Right cardiac atrium (tissue), 5 donors: ENCODE results near the gene EIF3B. TPM values are rescaled to one million over a fixed set of nuclear protein-coding genes. Genes with fewer than 3 reads are reported as not detected.

Experiments
- ATAC-seq, 2 donors: fragments of 200-7000 bp; cut with Tn5 transposase; one replicate each; pipeline versions ENCODE4 v1.8.0 to v1.9.1; 2020; ENCODE audit warnings: moderate library complexity in 2 of 2, mild to moderate bottlenecking in 1 of 2
- DNase-seq, 3 donors: peaks; one replicate each; pipeline ENCODE4 v3.0.0-alpha.2; 2020
- H3K27ac ChIP-seq: one replicate; pipeline ENCODE4 v1.5.1; 2013; ENCODE audit warnings: mild to moderate bottlenecking, low read length, control low read depth, moderate library complexity
- H3K27me3 ChIP-seq: one replicate; pipeline ENCODE4 v1.6.1; 2013; ENCODE audit not compliant: control insufficient read depth, insufficient read depth
- H3K4me1 ChIP-seq: one replicate; pipeline ENCODE4 v1.6.1; 2013; ENCODE audit warnings: low read length; ENCODE audit not compliant: control insufficient read depth, insufficient read depth
- H3K4me3 ChIP-seq: one replicate; pipeline ENCODE4 v1.5.1; 2013; ENCODE audit warnings: low read length, control low read depth
- H3K9me3 ChIP-seq: one replicate; pipeline ENCODE4 v1.6.1; 2013; ENCODE audit warnings: low read length; ENCODE audit not compliant: control insufficient read depth
- WGBS: extraction: QIAGEN DNeasy Blood & Tissue Kit; methylation state at CpG from one replicate; pipeline ENCODE4 v1.1.7; 2013; 5-methylcytosine and 5-hydroxymethylcytosine counted together
- intact Hi-C, 4 donors: fragments of 100-400 bp; cut with DNase I; formaldehyde crosslinking; loops; one replicate each; pipeline versions ENCODE4 v1.11.0 to v1.14.0; 2022 to 2023
- polyA plus RNA-seq: library from polyadenylated mRNA; stranded (reverse); fragments of 200-250 nt; gene quantifications from one replicate; pipeline ENCODE4 v1.2.3, GENCODE V29; 2013
- total RNA-seq, 4 donors: library from RNA; stranded (reverse); fragmentation: NEBNext Ultra II Directional; extraction: Animal tissue kit (Norgen Biotek cat#: 25700); gene quantifications; one replicate each; pipeline ENCODE4 v1.2.1, GENCODE V29; 2021
- donor health status: healthy with polysubstance abuse.
- donor health status: DM: no; HTN: yes; CAD: no.
- donor health status: DM: no; HTN: no; CAD: no.
- donor health status: DM: no; HTN: yes; CAD: no; lungs with severe emphysema.
- donor health status: DM: yes; HTN: yes; CAD: no.

Gene EIF3B
- total and polyA plus RNA-seq, 5 donors: 40.7 to 81.7 (median 67.5) TPM

GRCh38 chr7:2359610-2360009 is 5.0 kb downstream of the EIF3B start:
- H3K4me1 ChIP-seq: peaks cover 10% of the 10 kb centered on the region
- 69% methylated on average over 11 of the region's 11 CpGs for WGBS
- H3K4me3 ChIP-seq: no peak overlapping the region
- intact Hi-C loops: loop anchor here in 1 of 4 donors (10.0 kb wide), 1 partner anchor 785 kb away; the partner anchor contains the start of gene PSMG3
- no peaks in the 10 kb centered on the region for H3K27me3 ChIP-seq
- DNase-seq (peak in 1 of 3 donors; percentile 31), ATAC-seq (no peak)
- no peaks in the 10 kb centered on the region for H3K9me3 ChIP-seq
- H3K27ac ChIP-seq: no peak overlapping the region

- ATAC-seq (peak; percentile 51 to 65), DNase-seq (peak in 1 of 3 donors; percentile 73)
- Histone ChIP-seq H3K27me3 (no peaks in the 10 kb centered on the region), H3K27ac (no peak overlapping the region), H3K4me1 (peaks cover 7% of the 10 kb centered on the region), H3K4me3 (no peak overlapping the region), H3K9me3 (no peaks in the 10 kb centered on the region)
- WGBS: 36% methylated on average over 6 of the region's 6 CpGs
- intact Hi-C loops: no loop called here
Observed at GRCh38 chr7:2360796-2361195, 6.2 kb downstream of the EIF3B start.

GRCh38 chr7:2362385-2363088 is 7.9 kb downstream of the EIF3B start:
- no peaks in the 10 kb centered on the region for H3K27me3 ChIP-seq
- H3K4me1 ChIP-seq: peaks cover 7% of the 10 kb centered on the region
- H3K9me3 ChIP-seq: no peaks in the 10 kb centered on the region
- 89% methylated on average over 27 of the region's 27 CpGs for WGBS
- no peak overlapping the region for H3K27ac ChIP-seq
- no peak overlapping the region for H3K4me3 ChIP-seq
- intact Hi-C loops: no loop called here
- ATAC-seq (no peak), DNase-seq (peak in 1 of 3 donors; percentile 36)

- Histone ChIP-seq H3K4me1 (no peaks in the 10 kb centered on the region), H3K27me3 (no peaks in the 10 kb centered on the region), H3K27ac (no peak overlapping the region), H3K4me3 (no peak overlapping the region), H3K9me3 (no peaks in the 10 kb centered on the region)
- intact Hi-C loops: no loop called here
- DNase-seq (no peak), ATAC-seq (no peak)
- 95% methylated on average over 10 of the region's 10 CpGs for WGBS
Observed at GRCh38 chr7:2369139-2369538, 14.5 kb downstream of the EIF3B start.

GRCh38 chr7:2371329-2371728 is 16.7 kb downstream of the EIF3B start:
- ATAC-seq: no peak
- no peaks in the 10 kb centered on the region for H3K9me3 ChIP-seq
- 93% methylated on average over 8 of the region's 8 CpGs for WGBS

GRCh38 chr7:2372724-2373123 is 18.1 kb downstream of the EIF3B start:
- peak in 1 of 2 donors; percentile 8 for ATAC-seq
- Histone ChIP-seq H3K4me3 (no peak overlapping the region), H3K9me3 (no peaks in the 10 kb centered on the region), H3K27me3 (no peaks in the 10 kb centered on the region), H3K4me1 (no peaks in the 10 kb centered on the region), H3K27ac (no peak overlapping the region)
- WGBS: 92% methylated on average over 14 of the region's 14 CpGs
- intact Hi-C loops: no loop called here
- DNase-seq: peak in 1 of 3 donors; percentile 37

More at GRCh38 chr7:2371329-2371728, 16.7 kb downstream of the EIF3B start:
- intact Hi-C loops: no loop called here
- Histone ChIP-seq H3K27ac (no peak overlapping the region), H3K4me1 (no peaks in the 10 kb centered on the region), H3K4me3 (no peak overlapping the region), H3K27me3 (no peaks in the 10 kb centered on the region)
- DNase-seq: peak in 1 of 3 donors; percentile 36

GRCh38 chr7:2373124-2373556 is 18.5 kb downstream of the EIF3B start:
- H3K9me3 ChIP-seq: no peaks in the 10 kb centered on the region
- H3K27ac ChIP-seq: no peak overlapping the region
- no peak overlapping the region for H3K4me3 ChIP-seq
- peak in 1 of 3 donors; percentile 51 for DNase-seq
- ATAC-seq: peak; percentile 13 to 26
- no peaks in the 10 kb centered on the region for H3K27me3 ChIP-seq
- no peaks in the 10 kb centered on the region for H3K4me1 ChIP-seq
- 90% methylated on average over 14 of the region's 14 CpGs for WGBS
- intact Hi-C loops: no loop called here

- 89% methylated on average over 7 of the region's 7 CpGs for WGBS
- Histone ChIP-seq H3K27me3 (no peaks in the 10 kb centered on the region), H3K9me3 (no peaks in the 10 kb centered on the region), H3K27ac (no peak overlapping the region), H3K4me3 (no peak overlapping the region), H3K4me1 (no peaks in the 10 kb centered on the region)
- intact Hi-C loops: no loop called here
- DNase-seq (no peak), ATAC-seq (no peak)
Observed at GRCh38 chr7:2373646-2374045, 19.0 kb downstream of the EIF3B start.

- H3K9me3 ChIP-seq: no peaks in the 10 kb centered on the region
- DNase-seq (peak in 2 of 3 donors; percentile 26 to 28), ATAC-seq (no peak)
- no peak overlapping the region for H3K27ac ChIP-seq
- H3K4me1 ChIP-seq: no peaks in the 10 kb centered on the region
- WGBS: 93% methylated on average over 18 of the region's 18 CpGs
- H3K4me3 ChIP-seq: no peak overlapping the region
- no peaks in the 10 kb centered on the region for H3K27me3 ChIP-seq
- intact Hi-C loops: no loop called here
Observed at GRCh38 chr7:2374401-2374800, 19.8 kb downstream of the EIF3B start.

GRCh38 chr7:2374830-2375728 is 20.5 kb downstream of the EIF3B start:
- intact Hi-C loops: no loop called here
- no peaks in the 10 kb centered on the region for H3K9me3 ChIP-seq
- no peak overlapping the region for H3K27ac ChIP-seq
- no peaks in the 10 kb centered on the region for H3K4me1 ChIP-seq
- H3K4me3 ChIP-seq: no peak overlapping the region
- DNase-seq (peak in 2 of 3 donors; percentile 31 to 32), ATAC-seq (no peak)
- WGBS: 87% methylated on average over 26 of the region's 26 CpGs
- no peaks in the 10 kb centered on the region for H3K27me3 ChIP-seq
